K562 (cell line): ENCODE measurements around the gene STT3A. TPM values are rescaled to one million over a fixed set of nuclear protein-coding genes. Genes with fewer than 3 reads are reported as not detected.
"Not testable (repeated sequence)": the region's sequence is repeated elsewhere in the genome, so short reads cannot be mapped to it uniquely, and the experiment has no call there.

ENCODE experiments used
- ATAC-seq: fragments of 200-7000 bp; cut with Tn5 transposase; 3 replicates; pipeline ENCODE4 v1.9.1; 2020; ENCODE audit warnings: moderate library complexity
- BruUV-seq: library from RNA; stranded (reverse); fragments of 400-500 nt; replicated peaks from 2 replicates; lab custom pipeline; 2021; lab: Mats Ljungman, UMichigan
- CTCF ChIA-PET: fragments of 300-600 bp; formaldehyde crosslinking; extraction: SDS; loops from one replicate; lab custom pipeline; 2021; ENCODE audit warnings: low intra/inter-chr PET ratio; lab: Yijun Ruan, JAX
- POLR2A ChIA-PET: fragments of 300-600, 350-650 bp; sonication (Branson Sonifier 250); formaldehyde crosslinking; extraction: SDS; loops from one replicate; lab custom pipeline; 2021; ENCODE audit warnings: antibody characterized with exemption, inconsistent platforms; lab: Yijun Ruan, JAX
- DNase-seq, 4 experiments: peaks; one replicate each; pipeline versions ENCODE4 v3.0.0 to v3.0.0-alpha.2; 2011 to 2018; ENCODE audit warnings: low spot score in 3 of 4, mixed read lengths in 3 of 4; ENCODE audit errors: extremely low read depth in 1 of 4
- FAIRE-seq: peaks from 2 replicates; lab custom pipeline; 2011; peaks lifted over from hg19 to GRCh38; lab: Jason Lieb, UNC
- H2AFZ ChIP-seq: 2 replicates; pipeline ENCODE4 v1.6.0; 2011; ENCODE audit warnings: low read depth, low read length, control low read depth, inconsistent platforms
- H3K27ac ChIP-seq: fragments of 200-600 bp; 3 replicates; pipeline ENCODE4 v1.8.0; 2011; ENCODE audit warnings: low read depth, mild to moderate bottlenecking, control low read depth, inconsistent platforms, low read length, moderate library complexity, mixed read lengths; ENCODE audit errors: extremely low read depth
- H3K27me3 ChIP-seq, 2 experiments: fragments of 300-600 bp in 1 of 2; 2 replicates in 1 of 2; 3 replicates in 1 of 2; pipeline versions ENCODE4 v1.6.0 to v1.8.0; 2011; ENCODE audit warnings: inconsistent platforms in 2 of 2, low read length in 2 of 2, mild to moderate bottlenecking in 1 of 2, mixed read lengths in 1 of 2, moderate library complexity in 1 of 2; ENCODE audit not compliant: control insufficient read depth in 2 of 2, insufficient read depth in 2 of 2
- H3K36me3 ChIP-seq: fragments of 300-600 bp; 3 replicates; pipeline ENCODE4 v1.8.0; 2011; ENCODE audit warnings: mild to moderate bottlenecking, low read length, inconsistent platforms; ENCODE audit not compliant: control insufficient read depth, insufficient read depth
- H3K4me1 ChIP-seq, 2 experiments: fragments of 200-600 bp in 1 of 2; replicated peaks in 1 of 2; 2 replicates in 1 of 2; 3 replicates in 1 of 2; pipeline versions ENCODE4 v1.5.1 to v1.8.0; 2011; ENCODE audit warnings: inconsistent platforms in 2 of 2, low read length in 2 of 2, mild to moderate bottlenecking in 1 of 2, mixed read lengths in 1 of 2, moderate library complexity in 1 of 2; ENCODE audit not compliant: control insufficient read depth in 2 of 2, insufficient read depth in 2 of 2
- H3K4me2 ChIP-seq: 2 replicates; pipeline ENCODE4 v1.6.1; 2011; ENCODE audit warnings: low read length, control low read depth, inconsistent platforms, mixed read lengths; ENCODE audit not compliant: insufficient read depth
- H3K4me3 ChIP-seq: fragments of 200-600 bp; sonication (generic), shearing (Covaris generic); 2 replicates; pipeline ENCODE4 v1.5.1; 2016; ENCODE audit warnings: control low read depth, inconsistent platforms
- H3K79me2 ChIP-seq: fragments of 200-600 bp; 3 replicates; pipeline ENCODE4 v1.8.0; 2011; ENCODE audit warnings: low read length, inconsistent platforms; ENCODE audit not compliant: control insufficient read depth, insufficient read depth
- H3K9ac ChIP-seq, 2 experiments: 2 replicates each; pipeline versions ENCODE4 v1.6.0 to v1.6.1; 2011; ENCODE audit warnings: low read depth in 2 of 2, low read length in 2 of 2, control low read depth in 1 of 2, inconsistent platforms in 1 of 2, mild to moderate bottlenecking in 1 of 2, mixed read lengths in 1 of 2; ENCODE audit not compliant: insufficient read depth in 1 of 2
- H3K9me1 ChIP-seq: one replicate; pipeline ENCODE4 v1.6.0; 2011; ENCODE audit warnings: inconsistent platforms, mild to moderate bottlenecking, low read length, moderate library complexity; ENCODE audit not compliant: control insufficient read depth, insufficient read depth
- H3K9me3 ChIP-seq: replicated peaks from 2 replicates; pipeline ENCODE4 v1.5.1; 2011; ENCODE audit warnings: low read depth, low read length, inconsistent platforms; ENCODE audit not compliant: control insufficient read depth, insufficient read depth
- H4K20me1 ChIP-seq: replicated peaks from 2 replicates; pipeline ENCODE4 v1.6.1; 2011; ENCODE audit warnings: low read length, inconsistent platforms, mixed read lengths; ENCODE audit not compliant: control insufficient read depth, insufficient read depth
- NFIC ChIP-seq: fragments of 450-650 bp; IDR thresholded peaks from 2 replicates; pipeline ENCODE4 v1.6.1; 2017; ENCODE audit warnings: mild to moderate bottlenecking, inconsistent platforms
- RBM14 ChIP-seq: fragments of 200-400 bp; formaldehyde crosslinking; IDR thresholded peaks from 2 replicates; pipeline ENCODE4 v1.6.1; 2018; ENCODE audit warnings: low read depth, mild to moderate bottlenecking, low read length, moderate library complexity, borderline replicate concordance; ENCODE audit not compliant: insufficient read depth
- WGBS: fragments of 100-300 bp; shearing (Covaris generic); methylation state at CpG from one replicate; pipeline ENCODE4 v1.1.6; 2016; ENCODE audit warnings: low coverage, mixed read lengths; ENCODE audit not compliant: insufficient coverage; ENCODE audit errors: missing lambda C conversion rate; 5-methylcytosine and 5-hydroxymethylcytosine counted together
- in situ Hi-C: fragments of 300-500 bp; cut with MboI; formaldehyde crosslinking; loops from 4 replicates; pipeline ENCODE4 v1.15.0; 2018; ENCODE audit warnings: inconsistent platforms, mixed read lengths
- intact Hi-C: fragments of 100-400 bp; cut with micrococcal nuclease; formaldehyde crosslinking; loops from 2 replicates; pipeline ENCODE4 v1.14.2; 2022
- polyA plus RNA-seq, 8 experiments: library from polyadenylated mRNA; depleted of rRNA in 4 of 8; stranded (reverse) in 5 of 8; unstranded in 3 of 8; fragments of >200 nt; fragmentation: Nextera tagmentation in 2 of 8; fragmentation: Illumina TruSeq in 1 of 8; extraction: Ambion mirVana in 2 of 8; extraction: Trizol in 1 of 8; gene quantifications; 2 replicates each; pipeline versions ENCODE4 v1.2.1 to v1.2.3, GENCODE V29; 2011 to 2014; ENCODE audit warnings: inconsistent platforms in 1 of 8, missing spikeins in 1 of 8
- total RNA-seq, 7 experiments: library from RNA; depleted of rRNA in 6 of 7; stranded (reverse); fragments of >200 nt in 6 of 7; fragmentation: Illumina TruSeq in 2 of 7; extraction: Trizol in 2 of 7; gene quantifications; 2 replicates each; pipeline versions ENCODE4 v1.2.1 to v1.2.3, GENCODE V29; 2011 to 2021; ENCODE audit warnings: low replicate concordance in 1 of 7
- TF ChIP-seq, protein P1 (sequence below): IDR thresholded peaks from 3 replicates; pipeline ENCODE4 v1.6.1; 2011; ENCODE audit warnings: borderline replicate concordance, mild to moderate bottlenecking, moderate library complexity; ENCODE audit not compliant: insufficient read length; ENCODE audit errors: extremely low read depth

The STT3A gene
- total and polyA plus RNA-seq, 9 of the 15 experiments (the other 6 are each of a cell fraction or from before 2014, with no cell fraction given) = 70.7 to 330 (median 192) TPM

GRCh38 chr11:125572916-125573315 is 19.7 kb upstream of the STT3A start:
- ATAC-seq = no peak
- H3K4me2 ChIP-seq = no peak overlapping the region
- no peak for FAIRE-seq
- H3K4me3 ChIP-seq = no peak overlapping the region
- CTCF ChIA-PET = no interaction called here
- no peak overlapping the region for H3K9ac ChIP-seq
- intact Hi-C loops = loop anchor here (5.0 kb wide), 1 partner anchor 54 kb away; the partner anchor contains the start of gene CHEK1
- TF ChIP-seq RBM14 (no peak), NFIC (peak; percentile 61)
- TF ChIP-seq, protein P1, sequence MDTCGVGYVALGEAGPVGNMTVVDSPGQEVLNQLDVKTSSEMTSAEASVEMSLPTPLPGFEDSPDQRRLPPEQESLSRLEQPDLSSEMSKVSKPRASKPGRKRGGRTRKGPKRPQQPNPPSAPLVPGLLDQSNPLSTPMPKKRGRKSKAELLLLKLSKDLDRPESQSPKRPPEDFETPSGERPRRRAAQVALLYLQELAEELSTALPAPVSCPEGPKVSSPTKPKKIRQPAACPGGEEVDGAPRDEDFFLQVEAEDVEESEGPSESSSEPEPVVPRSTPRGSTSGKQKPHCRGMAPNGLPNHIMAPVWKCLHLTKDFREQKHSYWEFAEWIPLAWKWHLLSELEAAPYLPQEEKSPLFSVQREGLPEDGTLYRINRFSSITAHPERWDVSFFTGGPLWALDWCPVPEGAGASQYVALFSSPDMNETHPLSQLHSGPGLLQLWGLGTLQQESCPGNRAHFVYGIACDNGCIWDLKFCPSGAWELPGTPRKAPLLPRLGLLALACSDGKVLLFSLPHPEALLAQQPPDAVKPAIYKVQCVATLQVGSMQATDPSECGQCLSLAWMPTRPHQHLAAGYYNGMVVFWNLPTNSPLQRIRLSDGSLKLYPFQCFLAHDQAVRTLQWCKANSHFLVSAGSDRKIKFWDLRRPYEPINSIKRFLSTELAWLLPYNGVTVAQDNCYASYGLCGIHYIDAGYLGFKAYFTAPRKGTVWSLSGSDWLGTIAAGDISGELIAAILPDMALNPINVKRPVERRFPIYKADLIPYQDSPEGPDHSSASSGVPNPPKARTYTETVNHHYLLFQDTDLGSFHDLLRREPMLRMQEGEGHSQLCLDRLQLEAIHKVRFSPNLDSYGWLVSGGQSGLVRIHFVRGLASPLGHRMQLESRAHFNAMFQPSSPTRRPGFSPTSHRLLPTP = no peak
- peaks cover 12 to 16% of the 10 kb centered on the region in 2 experiments; a peak in 4 of 5 replicates for H3K4me1 ChIP-seq
- H4K20me1 ChIP-seq = no peaks in the 10 kb centered on the region
- no peaks in the 10 kb centered on the region for H3K9me1 ChIP-seq
- peaks cover 65% of the 10 kb centered on the region for H3K36me3 ChIP-seq
- no peak overlapping the region for H3K27ac ChIP-seq
- H2AFZ ChIP-seq = no peak overlapping the region
- TSS peak; percentile 2 for BruUV-seq
- H3K27me3 ChIP-seq = no peaks in the 10 kb centered on the region
- in situ Hi-C loops = no loop called here
- H3K9me3 ChIP-seq = no peaks in the 10 kb centered on the region
- POLR2A ChIA-PET = interaction anchor here (1.5 kb wide), 1 partner anchor 19 kb away, joined by 5 read pairs; no protein-coding TSS in a partner anchor
- 80% methylated on average over 5 of the region's 5 CpGs for WGBS
- DNase-seq = no peak
- peaks cover 40% of the 10 kb centered on the region for H3K79me2 ChIP-seq

DNA sequence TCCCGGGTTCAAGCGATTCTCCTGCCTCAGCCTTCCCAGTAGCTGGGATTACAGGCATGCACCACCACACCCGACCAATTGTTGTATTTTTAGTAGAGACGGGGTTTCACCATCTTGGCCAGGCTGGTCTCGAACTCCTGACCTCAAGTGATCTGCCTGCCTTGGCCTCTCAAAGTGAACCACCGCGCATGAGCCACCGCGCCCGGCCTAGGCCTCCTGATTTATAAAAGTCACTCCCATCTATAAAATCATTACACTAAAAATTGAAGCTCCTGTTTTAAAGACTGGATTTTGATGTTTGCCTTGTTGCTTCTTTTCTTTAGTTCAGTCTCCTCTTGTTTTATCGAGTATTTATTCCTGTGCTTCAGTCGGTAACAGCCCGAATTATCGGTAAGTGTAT is 15.5 kb upstream of the STT3A start:
- FAIRE-seq, H3K9ac ChIP-seq, H4K20me1 ChIP-seq, H3K79me2 ChIP-seq, intact Hi-C loops, POLR2A ChIA-PET, H3K4me1 ChIP-seq, BruUV-seq, H3K27ac ChIP-seq, H3K4me2 ChIP-seq, H3K4me3 ChIP-seq, H3K9me1 ChIP-seq, in situ Hi-C loops, DNase-seq, H2AFZ ChIP-seq, H3K9me3 ChIP-seq, H3K27me3 ChIP-seq, ATAC-seq, CTCF ChIA-PET: not testable (repeated sequence)
- H3K36me3 ChIP-seq = peaks cover 94% of the 10 kb centered on the region
- WGBS = 94% methylated on average over 13 of the region's 14 CpGs
